ENCODE data around the gene ZNF710. TPM values are rescaled to one million over a fixed set of nuclear protein-coding genes. Genes with fewer than 3 reads are reported as not detected.

The ZNF710 gene
- total and polyA plus RNA-seq, 9 of the 15 experiments (the other 6 are each of a cell fraction or from before 2014, with no cell fraction given) = 0.56 to 14.2 (median 5.2) TPM

GRCh38 chr15:90103701-90104329 is 102.7 kb downstream of the ZNF710 start:
- in situ Hi-C loops (cut with MboI) (no loop called here), intact Hi-C loops (cut with micrococcal nuclease) (no loop called here)
- H3K9me3 ChIP-seq (replicated peaks; ENCODE audit: control insufficient read depth, insufficient read depth, low read depth, low read length) = no peaks in the 10 kb centered on the region
- H3K4me2 ChIP-seq (ENCODE audit: insufficient read depth, low read length) = no peak overlapping the region
- WGBS (ENCODE audit: insufficient coverage, low coverage, missing lambda C conversion rate) = 85% methylated on average over 5 of the region's 5 CpGs
- H3K4me1 ChIP-seq (replicated peaks in 1 of 2; ENCODE audit: control insufficient read depth in 2 of 2, insufficient read depth in 2 of 2, low read length in 2 of 2) = peaks cover 27 to 48% of the 10 kb centered on the region in 2 experiments; a peak in 4 of 5 replicates
- H3K9ac ChIP-seq (ENCODE audit: insufficient read depth in 1 of 2, low read depth in 2 of 2, low read length in 2 of 2) = peak overlapping the region in 1 of 2 experiments; percentile 54; a peak in 1 of 4 replicates
- H3K36me3 ChIP-seq (ENCODE audit: control insufficient read depth, insufficient read depth, low read length) = no peaks in the 10 kb centered on the region
- no peaks in the 10 kb centered on the region for H4K20me1 ChIP-seq (replicated peaks; ENCODE audit: control insufficient read depth, insufficient read depth, low read length)
- no TSS peak for BruUV-seq (replicated peaks)
- H2AFZ ChIP-seq (ENCODE audit: low read depth, low read length) = no peak overlapping the region
- CTCF ChIA-PET (ENCODE audit: low intra/inter-chr PET ratio) = no interaction called here
- ATAC-seq (no peak), FAIRE-seq (no peak), DNase-seq (ENCODE audit: extremely low read depth in 1 of 4, low spot score in 3 of 4) (no peak)
- TF ChIP-seq PHF20 (IDR thresholded peaks at IDR 0.05; ENCODE audit: partially characterized antibody) = no peak
- no peak for TF ChIP-seq FOS (IDR thresholded peaks at IDR 0.05; ENCODE audit: extremely low read depth, insufficient read length)
- no peak for TF ChIP-seq FIP1L1 (IDR thresholded peaks at IDR 0.05; ENCODE audit: low read depth, low read length, poor library complexity, severe bottlenecking)
- TF ChIP-seq NFIC (IDR thresholded peaks at IDR 0.05) = no peak
- TF ChIP-seq, protein P1, sequence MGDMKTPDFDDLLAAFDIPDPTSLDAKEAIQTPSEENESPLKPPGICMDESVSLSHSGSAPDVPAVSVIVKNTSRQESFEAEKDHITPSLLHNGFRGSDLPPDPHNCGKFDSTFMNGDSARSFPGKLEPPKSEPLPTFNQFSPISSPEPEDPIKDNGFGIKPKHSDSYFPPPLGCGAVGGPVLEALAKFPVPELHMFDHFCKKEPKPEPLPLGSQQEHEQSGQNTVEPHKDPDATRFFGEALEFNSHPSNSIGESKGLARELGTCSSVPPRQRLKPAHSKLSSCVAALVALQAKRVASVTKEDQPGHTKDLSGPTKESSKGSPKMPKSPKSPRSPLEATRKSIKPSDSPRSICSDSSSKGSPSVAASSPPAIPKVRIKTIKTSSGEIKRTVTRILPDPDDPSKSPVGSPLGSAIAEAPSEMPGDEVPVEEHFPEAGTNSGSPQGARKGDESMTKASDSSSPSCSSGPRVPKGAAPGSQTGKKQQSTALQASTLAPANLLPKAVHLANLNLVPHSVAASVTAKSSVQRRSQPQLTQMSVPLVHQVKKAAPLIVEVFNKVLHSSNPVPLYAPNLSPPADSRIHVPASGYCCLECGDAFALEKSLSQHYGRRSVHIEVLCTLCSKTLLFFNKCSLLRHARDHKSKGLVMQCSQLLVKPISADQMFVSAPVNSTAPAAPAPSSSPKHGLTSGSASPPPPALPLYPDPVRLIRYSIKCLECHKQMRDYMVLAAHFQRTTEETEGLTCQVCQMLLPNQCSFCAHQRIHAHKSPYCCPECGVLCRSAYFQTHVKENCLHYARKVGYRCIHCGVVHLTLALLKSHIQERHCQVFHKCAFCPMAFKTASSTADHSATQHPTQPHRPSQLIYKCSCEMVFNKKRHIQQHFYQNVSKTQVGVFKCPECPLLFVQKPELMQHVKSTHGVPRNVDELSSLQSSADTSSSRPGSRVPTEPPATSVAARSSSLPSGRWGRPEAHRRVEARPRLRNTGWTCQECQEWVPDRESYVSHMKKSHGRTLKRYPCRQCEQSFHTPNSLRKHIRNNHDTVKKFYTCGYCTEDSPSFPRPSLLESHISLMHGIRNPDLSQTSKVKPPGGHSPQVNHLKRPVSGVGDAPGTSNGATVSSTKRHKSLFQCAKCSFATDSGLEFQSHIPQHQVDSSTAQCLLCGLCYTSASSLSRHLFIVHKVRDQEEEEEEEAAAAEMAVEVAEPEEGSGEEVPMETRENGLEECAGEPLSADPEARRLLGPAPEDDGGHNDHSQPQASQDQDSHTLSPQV (IDR thresholded peaks at IDR 0.05) = no peak
- TF ChIP-seq, protein P2, sequence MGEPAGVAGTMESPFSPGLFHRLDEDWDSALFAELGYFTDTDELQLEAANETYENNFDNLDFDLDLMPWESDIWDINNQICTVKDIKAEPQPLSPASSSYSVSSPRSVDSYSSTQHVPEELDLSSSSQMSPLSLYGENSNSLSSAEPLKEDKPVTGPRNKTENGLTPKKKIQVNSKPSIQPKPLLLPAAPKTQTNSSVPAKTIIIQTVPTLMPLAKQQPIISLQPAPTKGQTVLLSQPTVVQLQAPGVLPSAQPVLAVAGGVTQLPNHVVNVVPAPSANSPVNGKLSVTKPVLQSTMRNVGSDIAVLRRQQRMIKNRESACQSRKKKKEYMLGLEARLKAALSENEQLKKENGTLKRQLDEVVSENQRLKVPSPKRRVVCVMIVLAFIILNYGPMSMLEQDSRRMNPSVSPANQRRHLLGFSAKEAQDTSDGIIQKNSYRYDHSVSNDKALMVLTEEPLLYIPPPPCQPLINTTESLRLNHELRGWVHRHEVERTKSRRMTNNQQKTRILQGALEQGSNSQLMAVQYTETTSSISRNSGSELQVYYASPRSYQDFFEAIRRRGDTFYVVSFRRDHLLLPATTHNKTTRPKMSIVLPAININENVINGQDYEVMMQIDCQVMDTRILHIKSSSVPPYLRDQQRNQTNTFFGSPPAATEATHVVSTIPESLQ (CRISPR knock-in tag; IDR thresholded peaks at IDR 0.05) = no peak
- TF ChIP-seq ZNF274 (IDR thresholded peaks at IDR 0.05; ENCODE audit: borderline replicate concordance, low read depth, low read length) = no peak
- TF ChIP-seq C11orf30 (IDR thresholded peaks at IDR 0.05; ENCODE audit: low read depth) = no peak
- no peak for TF ChIP-seq POLR3A (IDR thresholded peaks at IDR 0.05; ENCODE audit: borderline replicate concordance, extremely low read depth, insufficient read depth, insufficient read length)
- TF ChIP-seq DIDO1 (tag; IDR thresholded peaks at IDR 0.05; ENCODE audit: low read depth) = no peak
- peaks cover 21% of the 10 kb centered on the region for H3K79me2 ChIP-seq (ENCODE audit: control insufficient read depth, insufficient read depth, low read length)
- POLR2A ChIA-PET = interaction anchor here (0.5 to 1.7 kb wide), 8 partner anchors 9 to 154 kb away, joined by 3 to 7 read pairs (median 3); no protein-coding TSS in a partner anchor
- H3K27me3 ChIP-seq (ENCODE audit: control insufficient read depth in 2 of 2, insufficient read depth in 2 of 2, low read length in 2 of 2) = no peaks in the 10 kb centered on the region
- H3K27ac ChIP-seq (ENCODE audit: extremely low read depth, low read depth, low read length) = no peak overlapping the region
- peaks cover 3% of the 10 kb centered on the region for H3K9me1 ChIP-seq (ENCODE audit: control insufficient read depth, insufficient read depth, low read length)
- H3K4me3 ChIP-seq = no peak overlapping the region

Data from K562 (cell line).